Measurements from ENCODE around the gene NCKAP5. TPM values are rescaled to one million over a fixed set of nuclear protein-coding genes. Genes with fewer than 3 reads are reported as not detected.

NCKAP5 gene
- total and polyA plus RNA-seq, 2 of the 8 experiments (the other 6 are each of a cell fraction or from before 2014, with no cell fraction given) = 0.27 to 0.86 TPM

GRCh38 chr2:133062931-133063665 lies 505.2 kb downstream of the NCKAP5 start (continued):
- TF ChIP-seq RNF2 (IDR thresholded peaks at IDR 0.05; ENCODE audit: borderline replicate concordance, low read depth, low read length, missing control alignments, poor library complexity, severe bottlenecking) (no peak), KDM1A (IDR thresholded peaks at IDR 0.05; ENCODE audit: borderline replicate concordance, low read length) (no peak), RAD21 (IDR thresholded peaks at IDR 0.05 in 1 of 2, conservative IDR thresholded peaks at IDR 0.05 in 1 of 2; ENCODE audit: low read depth in 2 of 2, low read length in 2 of 2) (no peak), NANOG (IDR thresholded peaks at IDR 0.05; ENCODE audit: insufficient read depth, low read depth, low read length, poor library complexity, severe bottlenecking) (no peak), ASH2L (IDR thresholded peaks at IDR 0.05; ENCODE audit: low read length) (no peak)
